Breast epithelium (tissue), 4 donors: ENCODE data around the gene RXFP2. TPM values are rescaled to one million over a fixed set of nuclear protein-coding genes. Genes with fewer than 3 reads are reported as not detected.

Experiments
- DNase-seq, 2 donors: peaks; one replicate each; pipeline ENCODE4 v3.0.0-alpha.2; 2019; ENCODE audit warnings: low spot score in 2 of 2
- H3K27ac ChIP-seq, 2 donors: fragments of 200-600 bp; sonication (generic) in 1 of 2; one replicate each; pipeline ENCODE4 v1.5.1; 2016 to 2019; ENCODE audit warnings: mild to moderate bottlenecking in 1 of 2
- H3K27me3 ChIP-seq, 2 donors: fragments of 200-600 bp; sonication (generic) in 1 of 2; one replicate each; pipeline versions ENCODE4 v1.5.1 to v1.6.0; 2017 to 2019; ENCODE audit warnings: control low read depth in 1 of 2, mild to moderate bottlenecking in 1 of 2
- H3K36me3 ChIP-seq: fragments of 200-600 bp; one replicate; pipeline ENCODE4 v1.5.1; 2019
- H3K4me1 ChIP-seq, 2 donors: fragments of 200-600 bp; sonication (generic); one replicate each; pipeline ENCODE4 v1.5.1; 2016 to 2019; ENCODE audit warnings: control low read depth in 1 of 2
- H3K4me3 ChIP-seq, 3 donors: fragments of 200-600 bp; sonication (generic); 1 replicate in 2 of 3; 2 replicates in 1 of 3; pipeline ENCODE4 v1.5.1; 2016 to 2019; ENCODE audit warnings: mild to moderate bottlenecking in 3 of 3, moderate library complexity in 2 of 3
- H3K9me3 ChIP-seq, 2 donors: fragments of 200-600 bp; sonication (generic) in 1 of 2; one replicate each; pipeline ENCODE4 v1.5.1; 2016 to 2019; ENCODE audit warnings: control low read depth in 1 of 2
- POLR2A ChIP-seq: fragments of 450-650 bp; IDR thresholded peaks from one replicate; pipeline ENCODE4 v1.6.1; 2016; ENCODE audit warnings: antibody characterized with exemption, mild to moderate bottlenecking, moderate library complexity
- POLR2AphosphoS5 ChIP-seq, 3 donors: sonication (generic); formaldehyde crosslinking; IDR thresholded peaks; one replicate each; pipeline ENCODE4 v1.6.1; 2017; ENCODE audit warnings: antibody characterized with exemption in 3 of 3
- intact Hi-C: fragments of 100-400 bp; cut with DNase I; formaldehyde crosslinking; loops from one replicate; pipeline ENCODE4 v1.15.1; 2023; ENCODE audit warnings: low total_unique reads
- total RNA-seq, 3 donors: library from RNA; depleted of rRNA; stranded (reverse); fragments of >200 nt; gene quantifications; one replicate each; pipeline ENCODE4 v1.1.0, GENCODE V29; 2016
- TF ChIP-seq, protein P1 (sequence below), 3 donors: fragments of 450-650 bp; IDR thresholded peaks; one replicate each; pipeline ENCODE4 v1.5.1; 2016 to 2017; ENCODE audit warnings: antibody characterized with exemption in 3 of 3, mild to moderate bottlenecking in 3 of 3, moderate library complexity in 3 of 3

Gene RXFP2
- total RNA-seq, 3 donors from 2014 or later: 0.48 TPM; not detected in 2

GRCh38 chr13:31848621-31849020, 109.3 kb downstream of the RXFP2 start:
- no peaks in the 10 kb centered on the region for H3K36me3 ChIP-seq
- no peak for DNase-seq
- no peak overlapping the region for H3K4me3 ChIP-seq
- H3K4me1 ChIP-seq: peaks cover 0 to 4% of the 10 kb centered on the region in 2 donors
- intact Hi-C loops: no loop called here
- H3K27me3 ChIP-seq: no peaks in the 10 kb centered on the region
- no peaks in the 10 kb centered on the region for H3K9me3 ChIP-seq
- TF ChIP-seq POLR2A (no peak), POLR2AphosphoS5 (IDR thresholded peaks at IDR 0.05) (no peak)
- TF ChIP-seq, protein P1, sequence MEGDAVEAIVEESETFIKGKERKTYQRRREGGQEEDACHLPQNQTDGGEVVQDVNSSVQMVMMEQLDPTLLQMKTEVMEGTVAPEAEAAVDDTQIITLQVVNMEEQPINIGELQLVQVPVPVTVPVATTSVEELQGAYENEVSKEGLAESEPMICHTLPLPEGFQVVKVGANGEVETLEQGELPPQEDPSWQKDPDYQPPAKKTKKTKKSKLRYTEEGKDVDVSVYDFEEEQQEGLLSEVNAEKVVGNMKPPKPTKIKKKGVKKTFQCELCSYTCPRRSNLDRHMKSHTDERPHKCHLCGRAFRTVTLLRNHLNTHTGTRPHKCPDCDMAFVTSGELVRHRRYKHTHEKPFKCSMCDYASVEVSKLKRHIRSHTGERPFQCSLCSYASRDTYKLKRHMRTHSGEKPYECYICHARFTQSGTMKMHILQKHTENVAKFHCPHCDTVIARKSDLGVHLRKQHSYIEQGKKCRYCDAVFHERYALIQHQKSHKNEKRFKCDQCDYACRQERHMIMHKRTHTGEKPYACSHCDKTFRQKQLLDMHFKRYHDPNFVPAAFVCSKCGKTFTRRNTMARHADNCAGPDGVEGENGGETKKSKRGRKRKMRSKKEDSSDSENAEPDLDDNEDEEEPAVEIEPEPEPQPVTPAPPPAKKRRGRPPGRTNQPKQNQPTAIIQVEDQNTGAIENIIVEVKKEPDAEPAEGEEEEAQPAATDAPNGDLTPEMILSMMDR (IDR thresholded peaks at IDR 0.05): no peak
- no peak overlapping the region for H3K27ac ChIP-seq

DNA sequence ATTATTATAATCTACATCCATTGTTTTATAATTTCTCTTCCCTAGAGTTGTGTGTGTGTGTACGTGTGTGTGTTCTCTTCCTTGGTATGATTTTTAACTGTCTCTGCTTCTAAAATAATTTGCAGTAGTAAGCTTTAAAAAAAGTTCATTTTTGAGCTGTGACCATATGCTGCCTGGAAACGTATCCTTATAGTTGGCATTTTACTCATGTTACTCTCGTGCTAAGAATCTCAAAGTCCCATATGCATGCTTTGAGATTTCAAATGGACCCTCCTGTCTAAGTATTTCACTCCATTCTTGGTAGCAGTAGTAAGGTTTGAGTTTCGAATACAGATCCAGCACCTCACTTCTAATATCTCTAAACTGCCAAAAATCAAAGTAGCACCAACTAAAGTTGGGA, 109.9 kb downstream of the RXFP2 start:
- intact Hi-C loops: no loop called here
- Histone ChIP-seq H3K36me3 (no peaks in the 10 kb centered on the region), H3K27me3 (no peaks in the 10 kb centered on the region), H3K4me1 (peaks cover 0 to 4% of the 10 kb centered on the region in 2 donors), H3K27ac (no peak overlapping the region), H3K4me3 (no peak overlapping the region), H3K9me3 (no peaks in the 10 kb centered on the region)
- no peak for TF ChIP-seq POLR2AphosphoS5 (IDR thresholded peaks at IDR 0.05)
- TF ChIP-seq, protein P1 (IDR thresholded peaks at IDR 0.05): no peak
- TF ChIP-seq POLR2A: no peak
- DNase-seq: no peak

GRCh38 chr13:31850041-31850555, 110.8 kb downstream of the RXFP2 start:
- DNase-seq: no peak
- no peaks in the 10 kb centered on the region for H3K36me3 ChIP-seq
- TF ChIP-seq POLR2AphosphoS5 (IDR thresholded peaks at IDR 0.05): no peak
- TF ChIP-seq, protein P1 (IDR thresholded peaks at IDR 0.05): no peak
- TF ChIP-seq POLR2A: no peak
- intact Hi-C loops: no loop called here
- no peaks in the 10 kb centered on the region for H3K27me3 ChIP-seq
- peaks cover 0 to 4% of the 10 kb centered on the region in 2 donors for H3K4me1 ChIP-seq
- no peak overlapping the region for H3K4me3 ChIP-seq
- H3K9me3 ChIP-seq: no peaks in the 10 kb centered on the region
- no peak overlapping the region for H3K27ac ChIP-seq

DNA sequence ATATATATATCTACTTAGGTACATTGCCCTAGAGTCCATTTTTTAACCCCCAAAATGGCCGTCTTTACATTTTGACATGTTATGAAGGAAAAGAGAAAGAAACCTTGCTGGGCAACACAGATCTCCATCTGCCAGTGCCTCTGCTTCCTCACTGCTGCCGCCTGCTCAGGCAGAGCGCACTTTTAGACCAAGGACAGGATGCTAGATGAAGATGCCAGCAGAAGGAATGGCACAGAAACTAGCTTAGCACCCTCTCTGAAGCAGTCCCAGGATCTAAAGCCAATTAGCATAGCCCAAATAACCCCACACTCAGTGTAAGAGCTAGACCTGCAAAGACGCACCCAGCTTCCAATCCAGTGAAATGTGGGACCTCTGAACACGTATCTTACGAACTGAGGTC, 111.9 kb downstream of the RXFP2 start:
- H3K36me3 ChIP-seq: no peaks in the 10 kb centered on the region
- TF ChIP-seq, protein P1 (IDR thresholded peaks at IDR 0.05): no peak
- TF ChIP-seq POLR2A: no peak
- no peak for TF ChIP-seq POLR2AphosphoS5 (IDR thresholded peaks at IDR 0.05)
- H3K9me3 ChIP-seq: no peaks in the 10 kb centered on the region
- intact Hi-C loops: no loop called here
- no peak overlapping the region for H3K27ac ChIP-seq
- no peak overlapping the region for H3K4me3 ChIP-seq
- H3K4me1 ChIP-seq: no peaks in the 10 kb centered on the region
- no peaks in the 10 kb centered on the region for H3K27me3 ChIP-seq
- no peak for DNase-seq
